ENCODE measurements around the gene AFF4.
"Not testable (repeated sequence)": the region's sequence is repeated elsewhere in the genome, so short reads cannot be mapped to it uniquely, and the experiment has no call there.

AFF4 gene

DNA sequence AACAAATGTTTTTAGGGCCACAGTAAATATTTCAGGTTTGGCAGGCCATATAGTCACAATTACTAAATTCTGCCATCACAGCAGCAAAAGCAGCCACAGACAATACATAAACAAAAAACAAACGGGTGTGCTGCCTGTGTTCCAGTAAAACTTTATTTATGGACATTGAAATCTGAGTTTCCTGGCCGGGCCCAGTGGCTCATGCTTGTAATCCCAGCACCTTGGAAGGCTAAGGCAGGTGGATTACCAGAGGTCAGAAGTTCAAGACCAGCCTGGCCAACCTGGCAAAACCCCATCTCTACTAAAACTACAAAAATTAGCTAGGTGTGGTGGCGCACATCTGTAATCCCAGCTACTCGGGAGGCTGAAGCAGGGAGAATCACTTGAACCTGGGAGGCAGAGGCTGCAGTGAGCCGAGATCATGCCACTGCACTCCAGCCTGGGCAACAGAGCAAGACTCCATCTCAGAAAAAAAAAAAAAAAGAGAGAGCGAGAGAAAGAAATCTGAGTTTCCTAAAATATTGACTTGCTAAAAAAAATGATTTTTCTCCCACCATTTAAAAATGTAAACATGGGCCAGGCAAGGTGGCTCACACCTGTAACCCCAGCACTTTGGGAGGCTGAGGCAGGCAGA, 7.2 kb downstream of the AFF4 start:
- DNase-seq, result not testable (repeated sequence)

DNA sequence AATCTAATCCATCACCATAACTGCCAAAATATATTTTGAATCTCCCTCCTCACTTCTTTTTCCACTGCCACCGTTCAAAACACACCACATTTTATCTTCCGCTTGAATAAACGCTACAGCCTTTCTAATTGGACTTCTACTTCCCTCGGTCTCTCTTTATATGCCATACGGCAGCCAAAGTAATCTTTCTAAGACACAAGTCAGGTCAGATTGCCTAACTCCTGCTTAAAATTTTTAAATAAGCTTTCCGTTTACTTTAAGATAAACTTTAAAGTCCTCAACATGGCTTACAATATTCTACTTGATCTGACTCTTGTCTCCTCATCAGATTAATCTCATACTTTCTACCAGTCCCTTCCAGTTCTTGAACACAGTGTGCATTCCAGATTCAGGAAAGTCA, 9.7 kb downstream of the AFF4 start:
- no peak for DNase-seq

DNA sequence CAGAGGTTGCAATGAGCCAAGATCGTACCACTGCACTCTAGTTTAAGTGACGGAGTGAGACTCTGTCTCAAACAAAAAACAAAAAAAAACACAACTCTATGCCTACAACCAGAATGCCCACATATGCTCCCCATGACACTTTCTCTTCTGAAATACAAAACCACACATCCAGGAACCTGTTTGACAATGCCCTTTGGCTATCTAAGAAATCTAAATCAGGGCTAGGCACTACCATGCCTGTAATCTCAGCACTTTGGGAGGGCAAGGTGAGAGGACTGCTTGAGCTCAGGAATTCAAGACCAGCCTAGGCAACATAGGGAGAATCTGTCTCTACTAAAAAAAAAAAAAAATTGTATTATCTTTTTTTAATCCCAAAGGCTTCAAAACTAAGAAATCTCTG, 10.6 kb downstream of the AFF4 start:
- no peak for DNase-seq

DNA sequence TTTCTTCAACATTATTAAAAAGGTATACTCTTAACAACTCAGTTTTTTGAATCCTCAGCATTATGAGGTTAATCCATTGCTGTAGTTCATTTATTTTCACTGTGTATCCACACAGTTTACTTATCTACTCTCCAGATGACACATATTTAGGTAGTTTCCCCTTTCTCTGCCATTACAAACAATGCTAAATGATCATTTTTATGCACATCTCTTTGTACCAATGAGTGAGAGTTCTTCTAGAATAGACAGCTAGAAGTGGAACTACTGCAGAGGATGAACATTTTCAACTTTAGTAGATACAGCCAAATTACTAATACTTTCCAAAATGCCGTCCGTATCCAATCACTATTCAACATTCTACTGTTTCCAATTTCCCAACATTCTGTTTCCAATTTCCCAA, 11.5 kb downstream of the AFF4 start:
- no peak for DNase-seq

DNA sequence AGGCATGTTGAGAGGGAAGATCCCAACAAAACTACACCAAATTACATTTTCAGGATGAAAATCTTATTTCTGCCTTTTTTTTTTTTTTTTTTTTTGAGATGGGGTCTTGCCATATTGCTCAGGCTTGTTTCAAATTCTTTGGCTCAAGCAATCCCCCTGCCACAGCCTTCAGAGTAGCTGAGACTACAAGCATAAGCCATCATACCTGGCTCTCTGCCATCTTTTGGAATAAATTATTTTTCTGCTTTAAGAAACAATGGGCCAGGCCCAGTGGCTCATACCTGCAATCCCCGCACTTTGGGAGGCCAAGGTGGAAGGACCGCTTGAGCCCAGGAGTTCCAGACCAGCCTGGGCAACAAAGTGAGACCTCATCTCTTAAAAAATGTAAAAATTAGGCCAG, 14.3 kb downstream of the AFF4 start:
- DNase-seq, result peak; percentile 12

DNA sequence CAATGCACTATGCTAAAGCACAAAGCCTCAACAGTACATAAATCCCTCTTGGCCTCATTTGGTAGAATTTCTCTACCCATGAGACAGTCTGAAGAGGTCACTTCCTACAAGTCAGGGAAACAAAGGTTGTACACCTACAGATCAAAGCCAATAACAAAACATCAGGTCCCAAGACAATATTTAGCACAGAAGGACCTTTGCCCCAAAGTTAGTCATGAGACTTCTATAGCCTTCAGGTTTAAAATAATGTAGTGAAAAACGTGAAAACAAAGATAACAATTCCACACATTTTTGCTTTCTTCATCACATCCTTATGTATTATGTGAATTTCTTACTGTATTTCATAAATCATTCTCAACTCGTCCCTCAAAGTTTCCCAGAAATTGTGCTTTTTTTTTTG, 15.8 kb downstream of the AFF4 start:
- peak; percentile 72 for DNase-seq

DNA sequence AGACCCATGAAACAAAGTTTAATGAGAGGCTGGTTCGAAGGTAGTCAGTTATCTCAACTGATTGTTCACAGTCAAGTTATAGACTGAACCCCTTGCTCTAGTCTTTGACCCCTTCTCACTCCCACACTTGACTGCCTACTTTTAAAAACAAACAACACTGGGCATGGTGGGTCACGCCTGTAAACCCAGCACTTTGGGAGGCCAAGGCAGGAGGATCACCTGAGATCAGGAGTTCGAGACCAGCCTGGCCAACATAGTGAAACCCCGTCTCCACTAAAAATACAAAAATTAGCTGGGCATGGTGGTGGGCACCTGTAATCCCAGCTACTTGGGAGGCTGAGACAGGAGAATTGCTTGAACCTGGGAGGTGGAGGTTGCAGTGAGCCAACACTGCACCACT, 18.1 kb downstream of the AFF4 start:
- DNase-seq, result not testable (repeated sequence)

DNA sequence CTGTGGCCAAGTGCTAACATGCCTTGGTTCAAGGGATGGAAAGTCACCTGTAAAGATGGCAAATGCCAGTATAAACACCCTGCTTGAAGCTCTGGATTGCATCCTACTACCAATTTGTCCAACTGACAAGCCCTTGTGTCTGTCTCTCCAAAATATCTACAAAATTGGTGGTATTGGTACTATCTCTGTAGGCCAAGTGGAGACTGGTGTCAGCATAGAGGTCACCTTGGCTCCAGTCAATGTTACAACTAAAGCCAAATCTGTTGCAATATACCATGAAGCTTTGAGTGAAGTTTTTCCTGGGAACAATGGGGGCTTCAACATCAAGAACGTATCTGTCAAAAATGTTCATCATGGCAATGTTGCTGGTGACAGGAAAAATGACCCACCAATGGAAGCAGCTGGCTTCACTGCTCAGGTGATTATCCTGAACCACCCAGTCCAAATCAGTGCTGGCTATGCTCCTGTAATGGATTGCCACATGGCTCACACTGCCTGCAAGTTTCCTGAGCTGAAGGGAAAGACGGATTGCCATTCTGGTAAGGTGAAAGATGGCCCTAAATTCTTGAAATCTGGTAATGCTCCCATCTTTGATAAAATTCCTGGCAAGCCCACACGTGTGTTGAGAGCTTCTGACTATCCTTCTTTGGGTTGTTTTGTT, 19.9 kb downstream of the AFF4 start:
- no peak for DNase-seq

DNA sequence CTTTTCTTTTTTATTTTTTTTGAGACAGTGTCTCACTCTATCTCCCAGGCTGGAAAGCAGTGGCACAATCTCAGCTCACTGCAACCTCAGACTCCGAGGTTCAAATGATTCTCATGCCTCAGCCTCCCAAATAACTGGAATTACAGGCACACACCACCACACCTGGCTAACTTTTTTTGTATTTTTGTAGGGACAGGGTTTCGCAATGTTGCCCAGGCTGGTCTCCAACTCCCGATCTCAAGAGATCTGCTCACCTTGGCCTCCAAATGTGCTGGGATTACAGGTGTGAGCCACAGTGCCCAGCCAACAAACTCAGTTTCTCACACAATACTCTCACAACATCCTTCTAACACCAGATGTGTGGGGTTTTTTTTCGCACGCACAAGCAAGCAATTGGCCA, 22.1 kb downstream of the AFF4 start:
- no peak for DNase-seq

DNA sequence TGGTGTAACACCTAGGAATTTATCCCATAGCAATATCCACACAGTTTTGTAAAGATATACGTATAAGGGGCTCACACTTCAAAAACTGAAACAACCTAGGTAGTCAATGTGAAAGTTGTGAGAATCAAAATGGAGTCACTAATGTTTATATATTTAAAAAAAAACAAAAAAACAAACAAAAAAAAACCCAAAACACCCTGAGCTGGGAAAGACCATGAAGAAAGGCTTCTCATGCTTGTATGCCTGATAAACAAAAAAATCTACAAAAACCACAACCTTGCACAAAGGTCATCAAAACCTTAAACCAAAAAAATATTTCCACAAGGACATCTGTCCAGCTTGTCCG, 35.4 kb downstream of the AFF4 start:
- DNase-seq, result no peak

DNA sequence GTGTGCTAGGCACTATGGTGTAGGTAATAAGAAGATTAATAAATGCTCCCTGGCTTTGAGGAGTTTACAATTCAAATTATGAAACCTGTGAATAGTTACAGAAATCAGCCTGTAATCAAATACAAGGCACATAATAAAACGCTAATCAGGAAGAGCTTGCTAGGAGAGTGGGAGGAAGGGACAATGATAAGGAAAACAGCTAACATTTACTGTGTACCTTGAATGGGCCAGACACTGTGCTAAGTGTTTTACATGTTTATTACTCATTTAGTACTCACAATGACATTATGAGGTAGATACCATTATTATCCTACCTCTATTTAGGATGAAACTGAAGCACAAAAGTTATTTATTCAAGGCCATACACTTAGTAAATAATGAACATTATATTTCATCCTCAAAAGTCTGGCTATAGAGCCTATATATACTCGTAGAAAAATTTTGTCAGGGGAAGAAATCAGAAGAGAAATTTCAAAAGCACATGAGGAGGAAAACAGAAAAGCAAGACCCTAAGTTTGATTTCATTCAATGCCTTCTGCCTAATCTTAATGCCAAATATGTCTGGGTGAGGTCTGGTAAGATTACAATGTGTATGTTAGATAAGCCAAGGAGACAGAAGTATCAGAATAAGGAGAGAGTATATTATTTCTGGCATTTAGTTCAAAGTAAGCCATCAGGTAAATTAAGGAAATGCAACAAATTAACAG, 35.9 kb downstream of the AFF4 start:
- DNase-seq, result no peak

DNA sequence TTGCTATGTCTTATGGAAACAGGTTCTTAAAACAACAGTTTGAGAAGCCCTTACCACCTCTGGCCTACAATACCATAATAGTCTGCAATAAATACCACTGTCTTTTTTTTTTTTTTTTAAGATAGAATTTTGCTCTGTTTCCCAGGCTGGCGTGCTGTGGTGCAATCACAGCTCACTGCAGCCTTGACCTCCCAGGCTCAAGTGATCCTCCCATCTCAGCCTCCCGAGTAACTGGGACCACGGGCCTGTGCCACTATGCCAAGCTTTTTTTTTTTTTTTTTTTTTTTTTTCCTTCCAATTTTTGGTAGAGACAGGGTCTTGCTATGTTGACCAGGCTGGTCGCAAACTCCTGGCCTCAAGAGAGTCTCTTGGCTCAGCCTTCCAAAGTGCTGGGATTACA, 37.0 kb downstream of the AFF4 start:
- no peak for DNase-seq

DNA sequence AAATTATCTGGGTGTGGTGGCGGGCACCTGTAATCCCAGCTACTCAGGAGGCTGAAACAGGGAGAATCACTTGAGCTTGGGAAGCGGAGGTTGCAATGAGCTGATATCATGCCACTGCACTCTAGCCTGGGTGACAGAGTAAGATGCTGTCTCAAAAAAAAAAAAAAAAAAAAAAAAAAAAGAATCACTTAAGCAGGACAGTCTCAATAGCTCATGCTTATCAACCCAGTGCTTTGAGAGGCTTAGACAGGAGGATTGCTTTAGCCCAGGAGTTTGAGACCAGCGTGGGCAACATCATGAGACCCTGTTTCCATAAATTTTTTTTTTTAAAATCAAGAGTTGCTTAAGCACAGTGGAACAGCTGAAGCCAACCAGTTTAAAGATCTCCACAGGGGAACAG, 47.3 kb downstream of the AFF4 start:
- no peak for DNase-seq

DNA sequence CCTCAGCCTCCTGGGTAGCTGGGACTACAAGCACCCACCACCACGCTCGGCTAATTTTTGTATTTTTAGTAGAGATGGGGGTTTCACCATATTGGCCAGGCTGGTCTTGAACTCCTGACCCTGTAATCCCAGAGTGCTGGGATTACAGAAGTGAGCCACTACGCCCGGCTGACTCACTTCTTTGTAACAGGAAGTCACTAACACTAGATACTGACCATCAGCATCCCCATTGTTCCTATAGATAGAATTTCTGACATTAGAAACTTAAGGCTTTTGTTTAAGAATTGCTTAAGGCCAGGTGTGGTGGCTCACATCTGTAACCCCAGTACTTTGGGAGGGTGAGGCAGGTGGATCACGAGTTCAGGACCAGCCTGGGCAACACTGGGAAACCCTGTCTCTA, 47.8 kb downstream of the AFF4 start:
- peak; percentile 29 for DNase-seq

DNA sequence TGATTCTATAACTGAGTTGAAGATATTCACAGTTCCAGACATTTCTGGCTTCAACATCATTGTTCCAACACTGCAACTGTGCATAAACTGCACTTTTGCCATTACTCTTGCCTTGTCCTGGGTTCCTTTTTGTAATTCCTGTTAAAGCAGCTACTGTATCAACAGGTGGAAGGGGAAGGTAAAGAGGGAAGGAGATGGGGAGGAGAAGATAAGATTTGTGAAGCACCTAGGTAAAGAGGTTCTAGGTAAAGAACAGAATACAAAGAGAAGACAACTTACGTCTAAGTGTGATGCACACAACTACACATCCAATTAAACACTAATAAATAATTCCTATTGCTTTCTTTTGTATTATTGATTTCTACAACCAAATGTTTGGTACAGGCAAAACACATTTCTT, 53.7 kb downstream of the AFF4 start:
- DNase-seq, result no peak

DNA sequence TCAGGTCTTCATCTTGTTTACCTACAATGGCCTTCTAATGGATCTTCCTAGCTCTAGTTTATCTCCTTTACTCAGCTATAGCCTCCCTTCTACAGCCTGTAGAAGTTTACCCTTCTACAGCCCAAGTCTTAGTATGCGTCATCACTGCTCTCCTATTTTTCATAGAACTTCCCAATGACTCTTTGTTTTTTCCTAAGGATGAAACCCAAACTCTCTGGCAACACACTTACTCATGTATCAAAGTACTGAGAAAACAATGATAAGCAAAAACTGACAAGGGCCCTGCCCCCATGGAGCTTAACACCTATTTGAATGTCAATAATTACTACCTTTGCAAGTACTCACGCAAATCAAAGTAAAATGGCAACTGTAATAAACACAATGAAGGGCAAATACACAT, 56.3 kb downstream of the AFF4 start:
- no peak for DNase-seq

DNA sequence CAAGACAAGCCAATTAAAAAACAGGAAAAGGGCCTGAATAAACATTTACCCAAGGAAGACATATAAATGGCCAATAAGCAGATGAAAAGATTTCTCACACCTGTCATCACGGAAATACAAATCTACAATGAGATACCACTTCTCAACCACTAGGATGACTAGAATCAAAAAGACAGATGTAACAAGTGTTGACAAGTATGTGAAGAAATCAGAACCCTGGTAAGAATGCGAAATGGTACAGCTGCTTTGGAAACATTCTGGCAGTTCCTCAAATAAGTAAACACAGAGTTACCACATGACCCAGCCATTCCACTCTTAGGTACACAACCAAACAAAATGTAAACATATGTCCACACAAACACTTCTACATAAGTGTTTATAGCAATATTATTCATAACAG, 57.5 kb downstream of the AFF4 start:
- DNase-seq, result no peak

DNA sequence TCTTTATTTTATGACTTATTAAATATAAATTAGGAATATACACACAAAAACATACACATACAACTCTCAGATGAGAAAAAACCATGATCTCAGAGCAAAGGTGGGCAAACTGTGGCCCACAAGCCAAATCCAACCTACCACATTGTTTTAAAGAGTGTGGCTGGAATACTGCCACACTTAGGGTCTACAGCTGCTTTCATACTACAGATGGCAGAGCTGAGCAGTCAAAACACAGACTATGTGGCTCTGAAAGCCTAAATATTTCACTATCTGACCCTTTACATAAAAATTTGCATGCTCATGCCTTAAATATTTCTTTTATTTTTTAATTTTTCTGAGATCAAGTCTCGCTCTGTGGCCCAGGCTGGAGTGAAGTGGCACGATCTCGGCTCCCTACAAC, 61.7 kb downstream of the AFF4 start:
- no peak for DNase-seq

DNA sequence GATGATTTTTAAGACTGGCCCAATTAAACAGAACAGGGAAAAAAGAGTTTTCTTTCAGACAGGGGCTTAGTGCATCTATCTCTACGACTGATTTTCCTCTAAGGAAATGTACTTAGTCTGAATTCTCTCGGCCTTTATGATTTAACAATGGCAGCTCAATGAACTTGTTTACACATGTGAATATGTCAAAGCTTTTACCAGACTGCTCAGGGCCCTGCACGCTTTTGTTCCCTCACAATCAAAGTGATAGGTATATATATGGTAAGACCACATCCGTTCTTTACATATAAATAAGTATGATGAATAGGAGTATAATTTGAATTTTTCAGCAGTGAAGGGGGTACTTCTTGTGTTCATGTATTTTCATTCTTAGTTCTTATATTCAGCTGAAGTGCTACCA, 62.4 kb downstream of the AFF4 start:
- no peak for DNase-seq

DNA sequence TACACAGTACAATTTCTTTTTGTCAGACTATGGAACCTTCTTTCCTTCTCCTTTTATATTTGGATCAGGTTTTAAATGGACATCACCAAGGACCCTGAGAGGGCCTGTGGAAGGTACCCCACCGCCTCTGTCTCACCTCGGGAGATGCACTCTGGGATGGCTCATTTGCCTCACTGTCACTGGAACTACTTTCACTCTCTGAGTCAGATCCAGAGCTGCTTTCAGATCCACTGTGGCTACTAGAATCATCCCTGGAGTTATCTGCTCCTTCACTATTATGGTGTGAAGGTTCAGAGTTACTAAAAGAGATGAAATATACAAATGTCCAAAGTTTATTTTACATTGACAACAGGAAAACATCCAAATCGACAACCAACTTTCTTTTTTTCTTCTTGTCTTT, 65.3 kb downstream of the AFF4 start:
- no peak for DNase-seq

DNA sequence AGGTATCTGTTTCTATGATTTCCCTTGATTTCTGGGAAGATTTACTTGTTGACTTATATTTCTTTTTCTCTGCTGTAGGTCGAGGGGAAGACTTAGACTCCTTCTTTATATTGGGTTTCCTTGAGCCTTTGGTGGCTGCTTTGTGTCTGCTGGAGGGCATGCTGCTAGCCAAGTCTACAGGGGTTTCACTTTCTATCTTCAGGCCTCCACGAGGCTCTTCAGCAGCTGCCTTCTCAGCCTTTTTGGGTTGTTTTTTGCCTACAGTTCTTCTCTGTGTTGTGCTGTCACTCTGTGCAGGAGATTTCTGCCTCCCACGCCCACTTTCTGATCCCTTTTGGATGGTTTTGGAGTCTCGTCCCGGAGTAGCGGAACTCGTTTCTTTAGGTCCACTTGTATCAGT, 66.7 kb downstream of the AFF4 start:
- no peak for DNase-seq

DNA sequence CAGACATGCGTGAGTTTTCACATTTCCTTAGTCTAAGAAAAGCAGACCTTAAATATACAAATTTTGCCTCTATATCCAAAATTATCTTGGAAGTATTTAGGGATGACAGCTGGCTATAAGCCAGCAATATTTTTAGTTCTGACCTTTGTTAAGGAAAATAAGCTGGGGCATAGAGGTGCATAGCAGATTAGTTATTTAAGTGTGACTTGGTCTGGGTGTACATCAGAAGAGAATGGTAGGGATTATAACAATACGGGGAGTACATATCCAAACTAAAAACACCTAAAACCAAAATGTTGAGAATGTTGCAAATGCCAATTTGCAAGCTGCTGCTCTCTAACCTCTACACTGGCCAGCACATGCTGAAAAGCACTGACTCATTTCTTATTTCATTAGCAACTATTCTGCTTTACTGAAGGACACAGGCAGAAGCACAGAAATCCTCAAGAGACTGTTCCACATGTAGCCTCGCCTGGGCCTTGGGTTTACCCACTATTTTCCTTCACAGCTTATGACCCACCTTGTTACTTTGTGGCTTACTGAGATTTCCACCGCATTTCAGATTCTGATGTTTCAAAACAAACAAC, 67.6 kb downstream of the AFF4 start:
- no peak for DNase-seq

DNA sequence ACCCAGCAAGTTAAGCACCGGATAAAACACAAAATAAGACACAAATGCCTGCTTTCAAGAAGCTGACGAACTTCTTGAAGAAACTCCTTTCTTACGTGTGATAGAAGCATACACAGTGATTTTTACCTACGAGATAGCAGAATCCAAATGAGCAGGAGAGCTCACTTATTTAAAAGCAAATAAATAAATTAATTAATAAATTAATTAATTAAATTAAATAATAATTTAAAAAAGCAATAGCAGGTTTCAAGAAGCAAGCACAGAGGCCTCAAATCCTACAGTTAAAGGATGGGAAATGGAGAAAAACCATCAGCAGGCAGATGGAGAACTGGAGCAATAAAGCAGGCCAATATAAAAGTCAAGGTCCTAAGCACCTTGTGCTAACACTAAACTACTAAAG, 72.6 kb downstream of the AFF4 start:
- DNase-seq, result no peak

DNA sequence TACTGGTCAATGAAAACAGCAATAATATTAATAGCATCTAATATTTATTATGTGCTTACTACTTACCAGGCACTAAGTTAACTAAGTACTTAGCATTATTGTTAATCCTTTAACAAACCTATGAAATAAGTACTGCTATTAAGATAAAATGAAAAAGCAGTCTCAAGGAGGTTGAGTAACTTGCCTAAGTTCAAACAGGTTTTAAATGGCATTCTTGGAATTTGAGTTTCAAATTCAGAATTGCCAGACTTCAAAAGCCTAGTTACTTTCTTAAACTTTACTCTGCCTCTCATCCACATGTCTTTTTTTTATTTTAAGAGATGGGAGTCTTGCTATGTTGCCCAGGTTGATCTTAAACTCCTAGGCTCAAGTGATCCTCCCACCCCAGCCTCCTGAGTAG, 73.9 kb downstream of the AFF4 start:
- no peak for DNase-seq
